DMS114 treated with DMSO at 0.1 percent for 48 hours (cell line): Measurements from ENCODE around the gene TRPM3.
"Not testable (repeated sequence)": the region's sequence is repeated elsewhere in the genome, so short reads cannot be mapped to it uniquely, and the experiment has no call there.

Experiments used
- DNase-seq: peaks from one replicate; lab custom pipeline; 2025; ENCODE audit not compliant: unreplicated experiment; lab: John Stamatoyannopoulos, UW

Gene TRPM3

GRCh38 chr9:70773579-70773978 lies 347.8 kb downstream of the TRPM3 start:
- DNase-seq, result no peak

DNA sequence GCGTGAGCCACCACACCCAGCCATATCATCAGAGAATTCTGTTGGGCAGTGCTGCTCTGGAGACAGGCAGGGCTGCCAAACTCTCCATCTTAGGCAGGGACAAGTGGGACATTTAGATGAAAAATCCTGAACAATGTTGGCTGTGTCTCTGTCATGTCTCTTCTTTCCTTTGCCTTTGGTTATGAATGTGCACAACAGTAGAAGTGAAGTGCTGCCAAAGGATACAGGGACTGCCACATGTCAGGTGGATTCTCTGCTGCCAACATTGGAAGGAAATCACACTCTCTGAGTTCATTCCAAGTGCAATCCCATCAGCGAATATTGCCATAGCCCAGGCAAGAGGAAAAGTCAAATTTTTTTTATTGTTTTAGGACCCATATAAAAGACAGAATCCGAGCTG lies 348.8 kb downstream of the TRPM3 start:
- DNase-seq, result no peak

- no peak for DNase-seq
Measured at GRCh38 chr9:70765946-70766345, 355.5 kb downstream of the TRPM3 start.

DNA sequence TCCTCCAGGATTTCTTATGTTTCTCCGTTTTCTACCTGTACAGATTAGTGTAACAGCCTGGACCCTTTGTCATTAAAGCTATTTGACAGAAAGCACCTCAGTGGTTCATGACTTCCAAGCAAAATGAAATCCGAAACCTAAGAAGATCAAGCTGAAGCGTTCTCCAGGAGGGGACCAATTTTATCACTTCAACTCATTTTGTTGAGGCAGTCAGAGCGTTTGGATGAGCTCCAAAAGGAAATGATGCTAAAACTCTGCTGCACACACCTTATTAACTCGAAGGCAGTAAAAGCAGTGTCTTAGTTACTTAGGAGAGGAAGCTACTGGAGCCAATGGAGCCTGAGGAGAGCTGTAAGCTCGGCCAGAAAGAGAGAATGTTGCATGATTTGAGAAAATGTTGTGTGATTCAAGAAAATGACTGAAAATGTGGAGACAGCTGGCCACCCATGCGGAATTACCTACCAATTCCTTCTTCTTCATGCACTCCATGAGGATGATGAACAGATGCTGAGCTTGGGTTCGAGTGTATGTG lies 360.2 kb downstream of the TRPM3 start:
- DNase-seq, result no peak

GRCh38 chr9:70760228-70760627 lies 361.2 kb downstream of the TRPM3 start:
- no peak for DNase-seq

DNA sequence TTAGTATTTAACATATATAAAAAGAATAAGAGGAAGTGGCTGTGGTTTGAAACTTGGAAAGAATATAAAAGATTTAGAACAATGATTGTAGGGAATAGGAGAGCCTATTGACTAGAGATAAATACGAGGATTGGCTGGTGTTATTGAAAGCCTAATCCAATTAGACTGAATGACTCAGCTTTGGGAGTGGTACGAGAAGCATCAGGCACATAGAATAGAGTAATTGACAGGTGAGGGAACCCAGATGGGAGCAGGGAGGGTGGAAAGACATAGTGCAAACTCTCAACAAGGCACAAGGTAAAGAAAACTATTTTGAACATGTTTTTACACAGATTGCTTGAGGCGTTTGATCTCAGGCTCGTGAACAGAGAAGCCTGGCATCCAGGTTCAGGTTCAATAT lies 368.1 kb downstream of the TRPM3 start:
- DNase-seq, result no peak

DNA sequence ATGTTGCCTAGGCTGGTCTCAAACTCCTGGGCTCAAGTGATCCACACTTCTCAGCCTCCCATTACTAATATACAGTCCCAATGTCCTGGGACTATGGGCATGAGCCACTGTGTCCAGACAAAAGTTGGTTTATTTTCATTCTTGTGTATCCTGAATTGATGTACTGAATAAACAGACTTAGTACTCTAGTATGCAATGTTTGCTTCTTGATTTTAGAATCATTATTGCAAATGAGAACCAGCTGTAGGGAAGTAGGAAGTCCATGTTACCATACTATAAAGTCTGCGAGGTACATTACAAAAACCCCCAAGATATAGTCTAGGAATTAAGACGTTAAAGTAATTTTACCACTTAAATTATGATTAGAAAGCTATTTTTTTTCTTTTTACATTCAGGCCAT lies 372.4 kb downstream of the TRPM3 start:
- no peak for DNase-seq

GRCh38 chr9:70747261-70747718 lies 374.1 kb downstream of the TRPM3 start:
- DNase-seq, result no peak

DNA sequence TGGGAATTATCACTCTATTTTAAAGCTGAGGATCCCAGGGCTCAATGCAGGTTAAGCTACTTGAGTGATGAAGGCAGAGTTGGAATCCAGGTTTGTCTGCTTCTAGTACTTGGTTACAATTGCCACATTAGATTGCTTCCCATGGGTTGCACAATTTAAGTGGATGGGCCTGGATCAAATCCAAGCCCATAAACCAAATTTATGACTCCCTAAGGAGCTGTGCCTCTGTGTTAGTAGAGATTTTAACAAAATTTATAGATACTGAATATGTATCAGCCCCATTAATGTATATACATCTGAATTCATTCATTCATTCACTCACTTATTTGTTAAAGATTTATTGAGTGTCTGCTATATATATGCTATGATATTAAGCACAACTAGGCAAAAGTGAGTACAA lies 374.7 kb downstream of the TRPM3 start:
- DNase-seq, result no peak

GRCh38 chr9:70746316-70746715 lies 375.1 kb downstream of the TRPM3 start:
- DNase-seq, result no peak

DNA sequence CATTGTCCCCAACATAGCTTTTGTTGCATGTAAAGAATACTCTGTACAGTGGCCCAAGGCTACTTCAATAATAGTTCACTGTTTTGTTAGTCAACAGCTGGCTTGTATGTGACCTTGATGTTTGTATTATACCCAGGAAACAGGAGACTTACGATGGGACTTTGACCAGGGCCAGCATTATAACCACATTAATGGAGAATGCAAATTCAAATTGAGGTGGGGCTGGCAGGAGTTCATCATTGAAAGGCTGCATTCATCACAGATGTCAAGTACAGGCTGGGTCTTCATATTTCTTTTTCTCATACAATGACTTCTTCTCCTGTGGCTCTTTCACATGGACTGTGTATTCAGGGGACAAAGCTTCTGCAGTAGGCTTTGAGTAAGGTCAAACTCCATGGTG lies 396.6 kb downstream of the TRPM3 start:
- DNase-seq, result not testable (repeated sequence)

- DNase-seq, result not testable (repeated sequence)
Measured at GRCh38 chr9:70724025-70724424, 397.4 kb downstream of the TRPM3 start.

- not testable (repeated sequence) for DNase-seq
Measured at GRCh38 chr9:70706797-70707196, 414.6 kb downstream of the TRPM3 start.

- no peak for DNase-seq
Measured at GRCh38 chr9:70701163-70701562, 420.3 kb downstream of the TRPM3 start.

DNA sequence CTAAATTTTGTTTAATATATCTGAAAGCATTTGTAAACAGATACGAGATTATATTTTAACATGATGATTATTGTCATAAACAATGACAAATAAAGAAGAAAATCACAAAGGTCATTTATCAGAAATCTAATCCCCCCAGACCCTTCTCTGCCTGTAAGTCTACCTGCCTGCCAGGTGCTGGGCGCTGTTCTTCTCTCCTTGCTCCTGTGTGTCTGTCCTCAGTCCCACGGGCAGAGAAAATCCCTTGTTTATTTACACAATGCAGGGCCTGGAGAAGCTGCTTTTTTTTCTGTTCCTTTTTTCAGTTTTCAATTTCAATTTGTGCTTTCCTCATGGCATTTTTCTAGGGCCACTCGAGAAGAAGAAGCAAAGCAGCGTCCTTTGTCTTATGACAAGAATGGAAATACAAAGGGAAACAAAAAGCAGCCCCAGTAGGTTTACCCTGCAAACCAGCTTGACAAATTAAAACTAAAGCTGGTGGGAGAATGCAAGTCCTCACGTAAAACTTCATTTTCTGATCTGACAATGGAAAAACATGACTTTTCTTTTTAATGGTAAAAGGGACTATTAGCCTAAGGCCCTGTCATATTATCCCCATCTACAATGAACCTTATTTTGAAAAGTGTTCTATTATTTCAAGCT lies 424.6 kb downstream of the TRPM3 start:
- DNase-seq, result no peak

DNA sequence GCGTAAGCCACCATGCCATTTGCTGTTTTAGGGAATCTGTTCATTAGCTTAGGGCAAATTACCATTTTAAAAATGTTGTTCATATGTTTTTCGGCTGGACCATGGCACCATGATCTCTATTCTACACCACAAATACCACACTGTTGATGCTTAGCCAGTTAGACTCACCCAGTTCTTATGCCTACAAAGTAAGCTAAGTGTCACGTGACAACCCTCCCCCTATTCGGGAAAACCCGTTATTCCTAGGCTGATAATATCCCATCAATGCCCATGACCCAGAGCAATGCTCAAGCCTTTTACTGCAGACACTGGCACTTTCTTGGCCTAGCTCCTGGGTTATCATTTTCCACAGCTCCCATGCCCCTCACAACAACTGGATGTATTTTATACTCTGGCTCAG lies 426.7 kb downstream of the TRPM3 start:
- DNase-seq, result no peak

DNA sequence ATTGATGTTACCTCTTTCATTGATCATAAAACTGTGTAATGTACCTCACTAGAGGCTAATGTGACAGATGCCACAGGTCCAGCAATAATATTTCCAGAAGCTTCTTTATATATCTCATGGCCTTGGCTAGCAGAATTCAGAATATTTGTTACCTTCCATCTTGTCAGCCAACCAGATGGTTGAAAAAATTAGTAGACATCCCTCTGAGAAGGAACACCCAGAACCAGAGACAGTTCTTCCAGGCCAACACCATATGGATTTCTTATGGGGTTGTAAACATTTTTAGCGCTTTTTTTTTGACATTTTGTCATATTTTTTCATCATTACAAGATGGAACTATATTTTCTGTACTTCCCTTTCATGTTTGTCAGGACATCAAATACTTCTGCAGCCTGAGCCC lies 428.2 kb downstream of the TRPM3 start:
- DNase-seq, result no peak

- no peak for DNase-seq
Measured at GRCh38 chr9:70692431-70692830, 429.0 kb downstream of the TRPM3 start.

- DNase-seq, result no peak
Measured at GRCh38 chr9:70688704-70689103, 432.7 kb downstream of the TRPM3 start.

DNA sequence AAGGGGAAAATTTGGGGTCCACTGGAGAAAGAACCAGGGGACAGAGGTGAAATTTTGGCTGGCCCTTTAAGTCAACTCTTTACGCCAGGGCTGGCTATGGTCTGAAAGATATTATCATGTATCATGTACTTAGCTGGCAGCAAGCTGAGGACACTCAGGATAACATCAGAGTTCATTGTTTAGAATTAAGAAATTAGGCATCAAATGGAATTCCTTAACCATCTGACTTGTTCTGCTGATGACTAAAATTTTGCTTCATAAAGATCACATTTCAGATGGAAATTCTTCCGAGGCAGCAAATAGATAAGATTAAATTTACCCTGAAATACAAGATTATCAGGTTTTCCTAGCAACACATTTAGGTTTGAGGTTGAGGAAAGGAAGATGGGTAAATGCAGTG lies 437.6 kb downstream of the TRPM3 start:
- DNase-seq, result no peak

- DNase-seq, result no peak
Measured at GRCh38 chr9:70682298-70682697, 439.1 kb downstream of the TRPM3 start.

DNA sequence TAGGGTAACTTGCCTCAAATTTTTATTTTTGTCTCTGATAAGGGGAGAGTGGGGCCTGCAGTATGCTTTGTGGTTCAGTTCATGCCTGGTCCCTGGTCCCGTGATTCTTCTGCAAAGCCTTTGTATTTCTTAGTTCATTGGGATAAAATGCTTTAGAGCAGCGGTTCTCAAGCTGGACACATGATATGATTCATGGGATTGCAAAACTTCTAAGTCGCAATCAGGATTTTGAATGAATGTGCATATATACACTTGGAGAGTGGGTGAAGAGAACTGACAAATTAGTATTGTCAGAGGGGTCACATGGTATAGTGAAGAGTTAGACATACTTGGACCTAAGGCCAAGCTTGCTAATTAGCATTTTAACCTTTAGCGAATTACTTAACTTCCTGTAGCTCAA lies 441.6 kb downstream of the TRPM3 start:
- no peak for DNase-seq

- DNase-seq, result no peak
Measured at GRCh38 chr9:70678153-70678552, 443.3 kb downstream of the TRPM3 start.
